ENCODE results near the gene GLYR1. TPM values are rescaled to one million over a fixed set of nuclear protein-coding genes. Genes with fewer than 3 reads are reported as not detected.

Gene GLYR1
- total and polyA plus RNA-seq, 2 experiments from 2014 or later: 59.9 to 105 TPM

- H3K27ac Mint-ChIP-seq: no peak overlapping the region
- no peak for DNase-seq (ENCODE audit: low spot score)
- H3K79me2 ChIP-seq (replicated peaks; ENCODE audit: insufficient read depth): no peaks in the 10 kb centered on the region
- H3K4me1 Mint-ChIP-seq: no peaks in the 10 kb centered on the region
- peaks cover 18% of the 10 kb centered on the region for H3K36me3 ChIP-seq (ENCODE audit: insufficient read depth)
- H3K27ac ChIP-seq (ENCODE audit: low read depth): no peak overlapping the region
- H3K9me2 ChIP-seq (ENCODE audit: insufficient read depth): no peaks in the 10 kb centered on the region
- H3K9me3 Mint-ChIP-seq: no peaks in the 10 kb centered on the region; the same call in 2 of the 3 replicates
- no peak overlapping the region for H3K4me2 ChIP-seq
- no peak for ATAC-seq
- 0 out of 2 replicates have a peak, but pooled peaks cover 10% of the 10 kb centered on the region for H3F3A ChIP-seq (replicated peaks; ENCODE audit: low read depth)
- peaks cover 6% of the 10 kb centered on the region for H3K27me3 Mint-ChIP-seq (ENCODE audit: insufficient read depth, low read depth, poor library complexity)
- no peak overlapping the region for H3K4me3 Mint-ChIP-seq
- peaks cover 38% of the 10 kb centered on the region for H3K36me3 Mint-ChIP-seq (ENCODE audit: low read depth)
- H3K4me1 ChIP-seq (ENCODE audit: insufficient read depth): no peaks in the 10 kb centered on the region
- H2AFZ ChIP-seq: no peak overlapping the region
- no peak overlapping the region for H3K4me3 ChIP-seq
- no peaks in the 10 kb centered on the region for H3K27me3 ChIP-seq (ENCODE audit: insufficient read depth)
- TF ChIP-seq ZNF331 (CRISPR knock-in tag; IDR thresholded peaks at IDR 0.05; ENCODE audit: low read depth) (no peak), CREB1 (CRISPR knock-in tag; IDR thresholded peaks at IDR 0.05; ENCODE audit: low read depth) (no peak), CTCF (conservative IDR thresholded peaks at IDR 0.05; ENCODE audit: low read depth in 2 of 2) (no peak), ETS1 (IDR thresholded peaks at IDR 0.05) (no peak), EZH2phosphoT487 (IDR thresholded peaks at IDR 0.05; ENCODE audit: unreplicated experiment) (no peak), EZH2 (IDR thresholded peaks at IDR 0.05; ENCODE audit: low read depth, unreplicated experiment) (no peak), JUNB (IDR thresholded peaks at IDR 0.05; ENCODE audit: unreplicated experiment) (no peak)
- H4K20me1 ChIP-seq (replicated peaks; ENCODE audit: insufficient read depth): no peaks in the 10 kb centered on the region
Measured at GRCh38 chr16:4890686-4891085, 43.6 kb upstream of the GLYR1 start.

DNA sequence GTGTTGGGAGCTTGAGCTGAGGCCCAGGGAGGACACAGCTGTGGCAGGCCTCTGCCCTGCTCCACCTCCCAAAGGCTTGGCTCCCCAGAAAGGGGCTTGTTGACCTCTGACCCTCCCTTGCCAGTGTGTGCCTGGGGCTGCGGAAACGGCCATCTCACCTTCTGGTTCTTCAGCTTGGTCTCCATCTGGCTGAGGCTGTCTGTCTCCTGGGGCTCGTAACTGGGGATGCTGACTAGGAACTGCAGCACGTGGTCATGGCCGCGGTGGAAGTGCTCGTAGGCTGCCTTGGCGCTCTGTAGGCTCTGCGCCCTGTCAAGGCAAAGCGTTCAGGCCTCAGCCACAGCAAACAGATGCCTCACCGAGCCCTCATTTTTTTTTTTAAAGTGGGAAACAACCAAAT, 42.9 kb upstream of the GLYR1 start:
- peaks cover 8% of the 10 kb centered on the region for H3K27me3 Mint-ChIP-seq (ENCODE audit: insufficient read depth, low read depth, poor library complexity)
- H2AFZ ChIP-seq: no peak overlapping the region
- no peak overlapping the region for H3K27ac Mint-ChIP-seq
- H4K20me1 ChIP-seq (replicated peaks; ENCODE audit: insufficient read depth): no peaks in the 10 kb centered on the region
- H3K27ac ChIP-seq (ENCODE audit: low read depth): no peak overlapping the region
- H3K4me3 ChIP-seq: no peak overlapping the region
- peaks cover 19% of the 10 kb centered on the region for H3K36me3 ChIP-seq (ENCODE audit: insufficient read depth)
- no peaks in the 10 kb centered on the region; the same call in 2 of the 3 replicates for H3K9me3 Mint-ChIP-seq
- DNase-seq (ENCODE audit: low spot score) (no peak), ATAC-seq (no peak)
- no peaks in the 10 kb centered on the region for H3K27me3 ChIP-seq (ENCODE audit: insufficient read depth)
- H3K4me1 ChIP-seq (ENCODE audit: insufficient read depth): no peaks in the 10 kb centered on the region
- 0 out of 2 replicates have a peak, but pooled peaks cover 10% of the 10 kb centered on the region for H3F3A ChIP-seq (replicated peaks; ENCODE audit: low read depth)
- no peaks in the 10 kb centered on the region for H3K9me2 ChIP-seq (ENCODE audit: insufficient read depth)
- peaks cover 43% of the 10 kb centered on the region for H3K36me3 Mint-ChIP-seq (ENCODE audit: low read depth)
- no peak overlapping the region for H3K4me2 ChIP-seq
- H3K79me2 ChIP-seq (replicated peaks; ENCODE audit: insufficient read depth): no peaks in the 10 kb centered on the region
- H3K4me1 Mint-ChIP-seq: no peaks in the 10 kb centered on the region; the same call in 2 of the 3 replicates
- H3K4me3 Mint-ChIP-seq: no peak overlapping the region
- TF ChIP-seq ZNF462 (CRISPR knock-in tag; IDR thresholded peaks at IDR 0.05) (no peak), EZH2 (IDR thresholded peaks at IDR 0.05; ENCODE audit: low read depth, unreplicated experiment) (no peak), ZNF331 (CRISPR knock-in tag; IDR thresholded peaks at IDR 0.05; ENCODE audit: low read depth) (no peak)
- TF ChIP-seq, protein P1, sequence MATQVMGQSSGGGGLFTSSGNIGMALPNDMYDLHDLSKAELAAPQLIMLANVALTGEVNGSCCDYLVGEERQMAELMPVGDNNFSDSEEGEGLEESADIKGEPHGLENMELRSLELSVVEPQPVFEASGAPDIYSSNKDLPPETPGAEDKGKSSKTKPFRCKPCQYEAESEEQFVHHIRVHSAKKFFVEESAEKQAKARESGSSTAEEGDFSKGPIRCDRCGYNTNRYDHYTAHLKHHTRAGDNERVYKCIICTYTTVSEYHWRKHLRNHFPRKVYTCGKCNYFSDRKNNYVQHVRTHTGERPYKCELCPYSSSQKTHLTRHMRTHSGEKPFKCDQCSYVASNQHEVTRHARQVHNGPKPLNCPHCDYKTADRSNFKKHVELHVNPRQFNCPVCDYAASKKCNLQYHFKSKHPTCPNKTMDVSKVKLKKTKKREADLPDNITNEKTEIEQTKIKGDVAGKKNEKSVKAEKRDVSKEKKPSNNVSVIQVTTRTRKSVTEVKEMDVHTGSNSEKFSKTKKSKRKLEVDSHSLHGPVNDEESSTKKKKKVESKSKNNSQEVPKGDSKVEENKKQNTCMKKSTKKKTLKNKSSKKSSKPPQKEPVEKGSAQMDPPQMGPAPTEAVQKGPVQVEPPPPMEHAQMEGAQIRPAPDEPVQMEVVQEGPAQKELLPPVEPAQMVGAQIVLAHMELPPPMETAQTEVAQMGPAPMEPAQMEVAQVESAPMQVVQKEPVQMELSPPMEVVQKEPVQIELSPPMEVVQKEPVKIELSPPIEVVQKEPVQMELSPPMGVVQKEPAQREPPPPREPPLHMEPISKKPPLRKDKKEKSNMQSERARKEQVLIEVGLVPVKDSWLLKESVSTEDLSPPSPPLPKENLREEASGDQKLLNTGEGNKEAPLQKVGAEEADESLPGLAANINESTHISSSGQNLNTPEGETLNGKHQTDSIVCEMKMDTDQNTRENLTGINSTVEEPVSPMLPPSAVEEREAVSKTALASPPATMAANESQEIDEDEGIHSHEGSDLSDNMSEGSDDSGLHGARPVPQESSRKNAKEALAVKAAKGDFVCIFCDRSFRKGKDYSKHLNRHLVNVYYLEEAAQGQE (IDR thresholded peaks at IDR 0.05; ENCODE audit: unreplicated experiment): no peak

Data from GM23338 (cell line).